HG03558 (cell line): ENCODE results near the gene WEE2.
A peak's percentile ranks its signal among the peaks of the same experiment; 100 is the strongest.

Experiments used
- ATAC-seq: cut with Tn5 transposase; IDR thresholded peaks from one replicate; pipeline ENCODE4 v1.9.1; 2021; ENCODE audit warnings: moderate number of reproducible peaks; ENCODE audit not compliant: unreplicated experiment; ENCODE audit errors: extremely low read depth

WEE2 gene

GRCh38 chr7:141708351-141708750, at the start of gene WEE2:
Gene WEE2, plus strand, starts transcription at chr7:141708353. Its CDS starts 406 bp downstream, at chr7:141708759.
- no peak for ATAC-seq

- no peak for ATAC-seq
Observed at GRCh38 chr7:141659501-141659900, 48.7 kb upstream of the WEE2 start.

DNA sequence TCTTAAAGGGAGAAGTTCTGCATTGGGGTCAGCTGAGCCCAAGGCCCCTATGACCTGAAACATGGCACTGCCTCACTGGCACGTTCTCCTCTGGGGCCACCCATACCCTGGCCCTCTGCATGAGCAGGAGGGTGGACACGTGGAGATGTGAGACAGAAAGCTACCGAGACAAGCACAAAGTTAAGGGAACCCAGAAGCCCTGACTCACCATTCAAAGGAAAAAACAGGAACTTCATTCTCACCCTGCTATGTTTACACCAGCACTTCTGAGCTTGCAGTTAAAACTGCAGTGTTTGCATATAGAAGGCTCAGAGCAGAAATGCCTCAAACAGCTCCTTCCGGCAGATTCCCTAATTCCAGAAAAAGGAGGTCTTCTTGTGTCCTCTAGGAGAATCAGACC, 47.9 kb upstream of the WEE2 start:
- ATAC-seq = no peak

- no peak for ATAC-seq
Observed at GRCh38 chr7:141663081-141663849, 44.9 kb upstream of the WEE2 start.

GRCh38 chr7:141664450-141664849, 43.7 kb upstream of the WEE2 start:
- ATAC-seq = no peak

DNA sequence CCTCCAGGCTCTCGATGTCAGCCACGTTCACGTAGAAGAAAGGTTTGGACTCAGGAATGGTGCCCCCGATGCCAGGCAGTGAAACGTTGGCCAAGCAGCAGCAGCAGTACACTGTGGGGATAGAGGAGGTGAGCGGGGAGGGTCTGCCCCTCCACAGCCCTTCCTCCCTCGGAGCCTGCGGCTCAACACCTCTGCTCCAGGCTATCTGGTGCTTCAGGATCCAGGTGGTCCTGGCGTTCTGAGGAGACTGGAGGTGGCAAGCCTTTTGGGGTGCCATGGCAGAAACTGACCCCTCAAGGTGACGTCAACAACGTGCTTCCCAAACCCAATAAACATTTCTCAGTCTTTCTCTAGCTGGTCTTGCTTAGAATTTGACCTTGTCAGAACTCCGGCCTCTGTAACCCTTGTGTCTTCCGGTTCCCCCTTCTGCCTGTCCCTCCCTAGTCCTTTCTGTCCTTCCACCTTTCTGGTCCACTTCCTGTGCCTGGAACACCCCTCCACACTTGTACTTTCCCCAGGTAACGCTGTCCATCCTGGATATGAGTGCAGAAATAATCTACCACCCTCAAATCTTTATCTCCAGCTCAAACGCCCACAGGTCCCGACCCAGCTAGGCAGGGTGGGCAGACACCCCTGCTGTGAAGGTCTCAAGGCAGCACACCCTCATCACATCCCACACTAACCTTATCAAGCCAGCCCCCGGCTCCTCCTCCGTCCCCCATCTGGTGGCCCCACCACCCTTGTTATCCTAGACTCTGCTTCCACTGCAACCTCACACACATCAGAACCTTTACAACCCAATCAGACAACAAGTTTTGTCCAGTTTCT, 42.7 kb upstream of the WEE2 start:
- ATAC-seq = no peak

DNA sequence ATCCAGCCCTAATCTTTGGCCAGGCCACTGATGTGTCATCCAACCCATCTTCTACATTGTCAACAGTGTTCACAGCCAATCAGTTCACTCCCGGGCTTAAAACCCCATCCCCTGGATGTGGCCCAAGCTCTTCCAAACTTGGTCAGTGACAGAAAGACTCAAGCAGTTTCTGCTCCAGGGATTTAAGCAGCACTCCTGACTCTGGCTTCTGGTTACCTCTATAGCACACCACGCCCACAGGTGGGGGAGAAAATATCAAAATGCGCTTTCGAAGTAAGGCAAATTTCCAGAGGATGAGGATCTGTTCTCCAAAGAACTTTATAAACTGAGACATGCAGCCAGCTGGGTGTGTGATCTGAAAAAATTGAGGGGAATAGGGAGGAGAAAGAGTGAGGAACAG, 42.1 kb upstream of the WEE2 start:
- ATAC-seq = no peak

DNA sequence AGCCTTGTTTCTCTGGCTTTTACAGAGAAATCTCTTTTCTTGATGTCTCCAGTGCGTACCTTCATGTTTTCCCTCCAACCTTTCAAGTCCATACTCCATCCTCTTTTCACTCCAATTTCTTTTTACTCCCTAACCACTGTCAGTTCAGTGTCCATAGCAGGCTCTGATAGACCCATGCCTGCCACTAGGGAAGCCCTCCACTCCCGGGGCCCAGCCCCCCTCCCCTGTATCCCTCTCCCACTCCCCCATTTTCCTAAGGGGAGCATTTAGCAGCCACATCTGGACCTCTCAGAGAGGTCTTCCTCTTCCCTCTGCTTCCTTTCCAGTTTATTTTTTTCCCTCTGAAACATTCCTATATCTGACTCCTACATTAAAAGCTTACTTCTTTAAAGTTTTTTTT, 39.3 kb upstream of the WEE2 start:
- no peak for ATAC-seq

GRCh38 chr7:141671705-141672496, 36.3 kb upstream of the WEE2 start:
- ATAC-seq = no peak

DNA sequence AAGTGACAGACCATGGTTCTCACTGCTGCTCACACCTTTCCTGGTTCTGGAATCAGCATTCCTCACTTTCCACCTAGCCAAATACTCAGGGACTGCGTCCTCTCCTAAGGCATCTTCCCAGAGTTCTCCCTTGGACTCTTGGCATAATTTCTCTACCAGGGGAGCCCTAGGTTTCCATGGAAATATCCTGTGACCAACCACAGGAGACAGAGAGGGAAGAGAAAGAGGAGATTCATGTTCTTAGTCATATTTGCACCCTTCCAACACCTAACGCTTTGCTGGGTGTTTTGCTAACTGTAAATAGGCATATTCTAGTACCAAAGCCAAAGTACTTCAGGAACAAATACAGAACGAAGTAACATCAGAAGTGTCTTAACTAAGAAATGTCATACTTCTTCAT, 34.8 kb upstream of the WEE2 start:
- no peak for ATAC-seq

GRCh38 chr7:141674171-141674671, 33.9 kb upstream of the WEE2 start:
- no peak for ATAC-seq

GRCh38 chr7:141674702-141675101, 33.5 kb upstream of the WEE2 start:
- ATAC-seq = no peak

DNA sequence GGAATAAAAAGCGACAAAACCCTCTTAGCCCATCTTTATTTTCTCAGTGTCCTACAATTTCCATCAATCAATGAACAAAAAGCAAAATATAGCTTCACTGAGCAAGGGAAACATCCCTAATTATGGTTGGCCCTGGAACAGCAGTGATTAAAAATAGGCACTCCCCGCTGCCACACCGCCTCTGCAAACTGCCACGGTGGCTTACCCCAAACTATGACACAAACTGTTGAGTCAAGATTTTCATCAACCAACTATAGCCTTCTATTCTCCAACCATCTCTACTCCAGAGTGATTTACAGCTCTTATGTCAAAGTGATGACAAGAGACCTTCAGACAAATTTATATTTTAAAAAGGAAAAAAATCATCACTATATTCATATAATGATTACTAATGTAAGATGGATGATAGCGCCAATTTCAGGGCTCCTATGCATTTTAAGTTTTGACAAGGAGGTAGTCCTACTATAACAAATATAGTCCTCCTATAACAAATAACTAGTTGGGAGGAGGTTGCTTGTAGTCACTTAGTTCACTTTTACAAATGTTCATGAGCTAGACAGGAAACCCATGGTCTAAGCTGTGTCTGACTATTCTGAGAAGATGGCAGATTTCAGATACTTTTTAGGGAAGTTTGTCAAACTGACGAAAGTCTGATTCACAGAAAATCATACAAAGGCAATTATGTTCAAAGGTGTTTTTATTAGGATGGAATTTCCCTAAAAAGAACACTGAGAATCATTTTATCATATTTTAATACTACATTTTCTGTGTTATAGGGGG, 32.5 kb upstream of the WEE2 start:
- ATAC-seq = no peak

DNA sequence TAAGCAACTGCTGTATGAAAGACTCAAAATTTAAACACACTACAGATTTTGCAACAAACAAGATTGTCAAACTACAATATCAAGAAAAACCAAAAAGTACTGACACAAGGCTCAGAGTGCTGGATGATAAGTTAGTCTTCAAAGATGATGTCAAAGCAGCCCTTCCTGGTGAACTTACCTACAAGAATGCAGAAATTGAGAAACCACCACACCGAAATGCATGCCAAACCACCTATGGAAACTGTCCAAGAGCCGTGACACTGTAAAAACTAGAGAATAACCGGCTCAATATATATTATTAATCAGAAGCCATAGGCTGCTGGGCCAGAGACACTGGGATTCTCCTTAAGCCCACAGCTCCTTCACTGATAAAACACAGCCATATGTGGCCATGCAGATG, 31.5 kb upstream of the WEE2 start:
- no peak for ATAC-seq

DNA sequence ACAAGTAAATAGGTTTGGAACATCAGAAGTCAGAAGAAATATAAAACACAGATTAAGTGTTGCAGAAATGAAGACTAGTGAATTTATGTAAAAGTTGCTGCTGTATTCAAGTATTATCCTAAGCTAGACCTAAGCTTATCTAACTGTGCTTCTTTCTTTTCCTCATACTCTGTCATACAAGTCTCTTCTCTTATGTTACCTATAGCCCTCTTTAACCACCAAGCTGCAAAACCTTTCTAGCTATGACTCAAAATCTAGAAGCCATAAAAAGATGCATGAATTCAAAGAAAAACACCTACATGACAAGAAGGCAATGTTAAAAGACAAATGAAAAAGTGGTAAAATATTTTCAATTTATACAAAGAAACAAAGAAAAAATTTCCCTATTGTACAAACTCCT, 29.1 kb upstream of the WEE2 start:
- ATAC-seq = peak; percentile 61

GRCh38 chr7:141685285-141686023, 22.7 kb upstream of the WEE2 start:
- no peak for ATAC-seq

DNA sequence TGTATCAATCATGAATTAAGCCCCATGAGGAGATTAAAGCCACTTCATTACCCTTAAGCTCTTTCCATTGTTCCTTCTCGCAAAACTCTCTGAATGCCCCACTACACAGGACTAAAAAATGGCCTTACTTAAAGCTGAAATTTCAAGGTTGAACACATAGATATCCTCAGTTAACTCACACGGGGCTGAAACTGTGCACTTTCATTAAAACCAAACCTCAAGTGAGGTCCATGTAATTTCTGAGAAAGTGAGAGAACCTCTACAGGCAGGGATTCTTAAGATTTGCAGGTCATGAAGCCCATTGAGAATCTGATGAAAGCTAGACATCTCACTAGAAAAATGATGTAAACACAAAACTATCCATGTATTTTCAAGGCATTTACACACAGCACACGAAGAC, 22.1 kb upstream of the WEE2 start:
- no peak for ATAC-seq

DNA sequence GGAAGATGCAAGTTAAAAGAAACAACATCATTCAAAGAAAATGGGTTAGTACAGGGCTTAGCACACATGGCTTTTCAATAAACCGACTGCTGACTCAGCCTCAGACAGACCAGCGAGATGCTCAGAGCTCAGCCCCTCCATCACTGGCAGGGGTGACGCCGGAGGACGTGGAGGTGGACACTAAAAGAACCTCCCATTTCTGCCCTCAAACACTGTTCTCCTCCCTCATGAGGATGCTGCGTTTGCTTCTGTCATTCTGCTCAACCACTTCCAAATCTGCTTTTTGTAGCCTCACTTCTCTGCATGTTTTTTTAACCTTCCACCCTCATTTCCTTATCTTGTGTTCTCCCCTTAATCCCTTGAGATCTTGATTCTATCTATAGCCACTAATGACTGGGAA, 21.5 kb upstream of the WEE2 start:
- no peak for ATAC-seq

GRCh38 chr7:141688043-141688442, 20.1 kb upstream of the WEE2 start:
- no peak for ATAC-seq
